GM10266 (cell line): ENCODE data around the gene PRDM9.

Experiments
- DNase-seq: peaks from one replicate; pipeline ENCODE4 v3.0.0; 2012; ENCODE audit errors: extremely low spot score
- TF ChIP-seq, protein P1 (sequence below): IDR thresholded peaks from 2 replicates; pipeline ENCODE4 v1.5.1; 2012; ENCODE audit warnings: mild to moderate bottlenecking, low read depth; ENCODE audit not compliant: control insufficient read depth, insufficient read depth; ENCODE audit errors: missing control alignments

Gene PRDM9

GRCh38 chr5:23507278-23507685, at the start of gene PRDM9:
Gene PRDM9, plus strand, starts transcription at chr5:23507609. Its CDS starts 1,425 bp downstream, at chr5:23509034.
- TF ChIP-seq, protein P1, sequence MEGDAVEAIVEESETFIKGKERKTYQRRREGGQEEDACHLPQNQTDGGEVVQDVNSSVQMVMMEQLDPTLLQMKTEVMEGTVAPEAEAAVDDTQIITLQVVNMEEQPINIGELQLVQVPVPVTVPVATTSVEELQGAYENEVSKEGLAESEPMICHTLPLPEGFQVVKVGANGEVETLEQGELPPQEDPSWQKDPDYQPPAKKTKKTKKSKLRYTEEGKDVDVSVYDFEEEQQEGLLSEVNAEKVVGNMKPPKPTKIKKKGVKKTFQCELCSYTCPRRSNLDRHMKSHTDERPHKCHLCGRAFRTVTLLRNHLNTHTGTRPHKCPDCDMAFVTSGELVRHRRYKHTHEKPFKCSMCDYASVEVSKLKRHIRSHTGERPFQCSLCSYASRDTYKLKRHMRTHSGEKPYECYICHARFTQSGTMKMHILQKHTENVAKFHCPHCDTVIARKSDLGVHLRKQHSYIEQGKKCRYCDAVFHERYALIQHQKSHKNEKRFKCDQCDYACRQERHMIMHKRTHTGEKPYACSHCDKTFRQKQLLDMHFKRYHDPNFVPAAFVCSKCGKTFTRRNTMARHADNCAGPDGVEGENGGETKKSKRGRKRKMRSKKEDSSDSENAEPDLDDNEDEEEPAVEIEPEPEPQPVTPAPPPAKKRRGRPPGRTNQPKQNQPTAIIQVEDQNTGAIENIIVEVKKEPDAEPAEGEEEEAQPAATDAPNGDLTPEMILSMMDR, result no peak
- no peak for DNase-seq

GRCh38 chr5:23457780-23458179, 49.6 kb upstream of the PRDM9 start:
- TF ChIP-seq, protein P1, result no peak
- DNase-seq, result no peak

- TF ChIP-seq, protein P1, result no peak
- DNase-seq, result no peak
These were observed 48.2 kb upstream of the PRDM9 start for GRCh38 chr5:23459214-23459613.

GRCh38 chr5:23461576-23461975, 45.8 kb upstream of the PRDM9 start:
- TF ChIP-seq, protein P1, result no peak
- no peak for DNase-seq

GRCh38 chr5:23466401-23466912, 41.0 kb upstream of the PRDM9 start:
- DNase-seq, result no peak
- TF ChIP-seq, protein P1, result no peak

DNA sequence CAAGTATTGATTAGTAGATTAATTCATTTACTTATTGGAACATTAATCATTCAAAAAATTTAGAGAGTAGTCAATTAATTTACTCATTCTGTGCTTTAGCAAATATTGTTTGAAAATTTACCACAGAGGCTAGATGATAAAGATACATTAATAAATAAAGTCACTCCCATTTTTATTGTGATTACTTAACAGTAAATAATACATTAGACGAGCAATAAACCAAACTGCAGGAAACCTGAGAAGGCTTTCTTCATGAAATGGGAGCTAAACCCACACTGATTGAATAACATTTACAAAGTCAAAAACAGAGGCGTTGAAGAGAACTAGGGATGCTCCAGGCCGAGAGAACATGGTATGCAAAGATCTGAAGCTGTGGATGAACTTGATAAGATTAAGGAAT, 38.8 kb upstream of the PRDM9 start:
- TF ChIP-seq, protein P1, result no peak
- DNase-seq, result no peak

DNA sequence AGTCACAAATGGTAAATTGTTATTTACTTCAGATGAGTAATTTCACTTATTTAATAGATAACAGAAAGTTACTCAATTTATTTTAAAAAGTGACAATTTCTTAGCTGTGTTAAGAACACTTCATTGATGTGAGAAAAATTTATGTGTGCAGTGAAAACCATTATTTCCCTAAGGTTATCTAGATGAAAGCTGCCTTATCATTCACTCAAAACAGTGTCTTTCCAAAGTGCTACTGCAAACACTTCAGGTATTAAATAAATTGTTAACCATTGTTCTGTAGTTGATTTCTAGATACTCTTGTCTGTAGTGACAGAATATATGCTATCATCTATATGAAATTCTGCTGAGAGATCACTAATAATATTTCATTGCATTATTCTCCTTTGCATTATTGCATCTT, 33.5 kb upstream of the PRDM9 start:
- TF ChIP-seq, protein P1, result no peak
- no peak for DNase-seq
